Measurements from ENCODE around the gene ITGAE.

- TF ChIP-seq POLR2A (IDR thresholded peaks at IDR 0.05) (no peak), CTCF (IDR thresholded peaks at IDR 0.05) (no peak)
These were observed 62.3 kb downstream of the ITGAE start for GRCh38 chr17:3738562-3739295.

Measured in lower leg skin (tissue), 3 donors.